GM23338 (cell line): Measurements from ENCODE around the gene CLCN2. TPM values are rescaled to one million over a fixed set of nuclear protein-coding genes. Genes with fewer than 3 reads are reported as not detected.

ENCODE experiments used
- ATAC-seq: fragments of 200-7000 bp; cut with Tn5 transposase; 3 replicates; pipeline ENCODE4 v1.9.1; 2020
- DNase-seq: peaks from one replicate; pipeline ENCODE4 v3.0.0-alpha.2; 2015; ENCODE audit warnings: low spot score
- H2AFZ ChIP-seq: fragments of 200-600 bp; sonication (generic); 2 replicates; pipeline ENCODE4 v1.8.0; 2016; ENCODE audit warnings: antibody characterized with exemption, mild to moderate bottlenecking, moderate library complexity
- H3F3A ChIP-seq: fragments of 200-600 bp; sonication (generic); replicated peaks from 2 replicates; pipeline ENCODE4 v1.8.0; 2017; ENCODE audit warnings: antibody characterized with exemption, mixed run types, low read depth
- H3K27ac ChIP-seq: fragments of 200-600 bp; sonication (generic); 2 replicates; pipeline ENCODE4 v1.6.1; 2016; ENCODE audit warnings: low read depth
- H3K27me3 ChIP-seq: fragments of 200-600 bp; sonication (generic); 2 replicates; pipeline ENCODE4 v1.8.0; 2016; ENCODE audit warnings: mild to moderate bottlenecking, mixed run types, moderate library complexity; ENCODE audit not compliant: insufficient read depth
- H3K36me3 ChIP-seq: fragments of 200-600 bp; sonication (generic); 2 replicates; pipeline ENCODE4 v1.8.0; 2016; ENCODE audit warnings: mild to moderate bottlenecking; ENCODE audit not compliant: insufficient read depth
- H3K4me1 ChIP-seq: fragments of 200-600 bp; sonication (generic); 2 replicates; pipeline ENCODE4 v1.8.0; 2016; ENCODE audit warnings: mild to moderate bottlenecking, moderate library complexity; ENCODE audit not compliant: insufficient read depth
- H3K4me2 ChIP-seq: fragments of 200-600 bp; sonication (generic); 2 replicates; pipeline ENCODE4 v1.7.1; 2017; ENCODE audit warnings: mixed run types
- H3K4me3 ChIP-seq: fragments of 200-600 bp; sonication (generic); 2 replicates; pipeline ENCODE4 v1.6.1; 2016; ENCODE audit warnings: mixed run types
- H3K79me2 ChIP-seq: fragments of 200-600 bp; sonication (generic); replicated peaks from 2 replicates; pipeline ENCODE4 v1.8.0; 2017; ENCODE audit warnings: mild to moderate bottlenecking; ENCODE audit not compliant: insufficient read depth
- H3K9me2 ChIP-seq: fragments of 200-600 bp; sonication (generic); 2 replicates; pipeline ENCODE4 v1.8.0; 2017; ENCODE audit not compliant: insufficient read depth
- H4K20me1 ChIP-seq: fragments of 200-600 bp; sonication (generic); replicated peaks from 2 replicates; pipeline ENCODE4 v1.8.0; 2017; ENCODE audit warnings: mild to moderate bottlenecking; ENCODE audit not compliant: insufficient read depth
- H3K27ac Mint-ChIP-seq: 2 replicates; pipeline ENCODE4 v1.8.0; 2020; ENCODE audit warnings: inconsistent platforms, mild to moderate bottlenecking, moderate library complexity, mixed read lengths
- H3K27me3 Mint-ChIP-seq: 3 replicates; pipeline ENCODE4 v1.8.0; 2022; ENCODE audit warnings: low read depth, mild to moderate bottlenecking, moderate library complexity, mixed read lengths, inconsistent platforms; ENCODE audit not compliant: insufficient read depth, poor library complexity
- H3K36me3 Mint-ChIP-seq: 3 replicates; pipeline ENCODE4 v1.8.0; 2021; ENCODE audit warnings: low read depth, mild to moderate bottlenecking, inconsistent platforms, moderate library complexity, mixed read lengths
- H3K4me1 Mint-ChIP-seq: 3 replicates; pipeline ENCODE4 v1.8.0; 2020; ENCODE audit warnings: mild to moderate bottlenecking, inconsistent platforms, mixed read lengths
- H3K4me3 Mint-ChIP-seq: 3 replicates; pipeline ENCODE4 v1.8.0; 2021; ENCODE audit warnings: moderate library complexity, mild to moderate bottlenecking, inconsistent platforms, mixed read lengths
- H3K9me3 Mint-ChIP-seq: 3 replicates; pipeline ENCODE4 v1.8.0; 2020; ENCODE audit warnings: moderate library complexity, mild to moderate bottlenecking, inconsistent platforms, mixed read lengths
- ETS1 ChIP-seq: IDR thresholded peaks from 2 replicates; pipeline ENCODE4 v1.6.1; 2016; ENCODE audit warnings: antibody characterized with exemption
- ZNF462 ChIP-seq: fragments of 250-450 bp; sonication (Bioruptor Pico); IDR thresholded peaks from 2 replicates; pipeline ENCODE4 v1.5.0; 2020; ENCODE audit warnings: mild to moderate bottlenecking, moderate library complexity
- polyA plus RNA-seq: library from polyadenylated mRNA; unstranded; fragments of >200 nt; fragmentation: Nextera tagmentation; extraction: Ambion mirVana; gene quantifications from 2 replicates; pipeline ENCODE4 v1.2.1, GENCODE V29; 2016
- total RNA-seq: library from RNA; depleted of rRNA; stranded (reverse); fragments of >200 nt; shearing (Covaris generic); gene quantifications from 2 replicates; pipeline ENCODE4 v1.2.3, GENCODE V29; 2014

CLCN2 gene
- total and polyA plus RNA-seq, 2 experiments from 2014 or later, result 7.0 to 9.2 TPM

DNA sequence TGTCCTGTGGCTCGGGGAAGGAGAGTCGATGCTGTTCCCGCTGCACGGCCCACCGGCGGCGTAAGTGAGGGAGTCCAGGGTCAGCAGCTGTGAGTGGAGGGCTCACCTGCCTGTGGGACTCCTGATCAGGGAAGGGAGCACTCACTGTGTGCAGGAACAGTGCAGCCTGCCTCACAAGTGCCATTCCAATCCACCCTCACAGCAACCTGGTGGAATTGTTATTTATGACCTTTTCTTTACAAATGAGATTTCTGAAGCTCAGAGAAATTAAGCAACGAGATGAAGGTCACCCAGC is 27.5 kb upstream of the CLCN2 start (continued):
- no peak for TF ChIP-seq ETS1

GRCh38 chr3:184388164-184388935 is 26.9 kb upstream of the CLCN2 start:
- no peaks in the 10 kb centered on the region for H3F3A ChIP-seq
- H3K27me3 Mint-ChIP-seq, result peaks cover 10% of the 10 kb centered on the region
- ATAC-seq (no peak), DNase-seq (no peak)
- H3K27me3 ChIP-seq, result peaks cover 13% of the 10 kb centered on the region; the same call in 1 of the 2 replicates
- no peaks in the 10 kb centered on the region for H3K9me3 Mint-ChIP-seq
- no peaks in the 10 kb centered on the region for H3K36me3 Mint-ChIP-seq
- H3K4me3 Mint-ChIP-seq, result no peak overlapping the region
- no peaks in the 10 kb centered on the region; the same call in 1 of the 2 replicates for H3K4me1 ChIP-seq
- no peaks in the 10 kb centered on the region for H4K20me1 ChIP-seq
- no peak overlapping the region for H3K4me2 ChIP-seq
- no peak for TF ChIP-seq ZNF462 (CRISPR knock-in tag)
- peaks cover 5% of the 10 kb centered on the region; the same call in 2 of the 3 replicates for H3K4me1 Mint-ChIP-seq
- H3K9me2 ChIP-seq, result no peaks in the 10 kb centered on the region
- H3K79me2 ChIP-seq, result no peaks in the 10 kb centered on the region
- no peaks in the 10 kb centered on the region for H3K36me3 ChIP-seq
- H3K4me3 ChIP-seq, result no peak overlapping the region
- H3K27ac Mint-ChIP-seq, result no peak overlapping the region
- no peak overlapping the region for H2AFZ ChIP-seq
- no peak overlapping the region for H3K27ac ChIP-seq
